ENCODE results near the gene SLC7A10. TPM values are rescaled to one million over a fixed set of nuclear protein-coding genes. Genes with fewer than 3 reads are reported as not detected.

SLC7A10 gene
- total RNA-seq, 2 experiments from 2014 or later, result not detected

DNA sequence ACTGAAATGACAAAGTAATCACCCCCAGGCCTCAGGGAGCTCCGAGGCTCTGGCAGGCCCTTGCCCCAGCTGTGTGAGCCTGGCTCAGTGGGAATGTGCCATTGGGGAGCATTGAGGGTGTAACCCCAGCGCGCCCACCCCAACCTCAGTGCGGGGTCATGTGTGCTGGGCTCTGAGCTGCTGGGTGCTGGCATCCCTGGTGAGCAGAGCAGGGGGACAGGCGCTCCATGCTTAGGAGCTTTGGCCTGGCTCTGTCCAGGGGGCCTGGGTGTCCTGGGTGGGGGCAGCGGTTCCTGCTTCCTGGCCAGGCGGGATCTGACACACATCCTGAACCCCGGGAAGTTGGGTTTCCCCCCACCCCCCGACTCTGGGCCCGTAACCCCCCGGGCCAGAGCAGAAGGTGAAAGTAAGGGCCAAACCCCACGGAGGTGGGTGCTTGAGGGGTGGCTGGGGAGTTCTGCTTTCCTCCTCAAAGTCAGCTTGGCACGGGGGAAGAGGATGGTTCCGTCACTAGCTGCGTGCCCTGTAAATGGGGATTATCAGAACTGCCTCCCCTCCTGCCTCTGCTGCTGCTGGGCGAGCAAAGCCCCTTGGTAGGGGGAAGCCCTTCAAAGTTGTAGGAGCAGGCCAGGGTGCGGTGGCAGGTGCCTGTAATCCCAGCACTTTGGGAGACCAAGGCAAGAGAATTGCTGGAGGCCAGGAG lies 29.9 kb downstream of the SLC7A10 start:
- peaks cover 6% of the 10 kb centered on the region for H3K4me1 Mint-ChIP-seq (ENCODE audit: low read depth)
- H3K9me3 Mint-ChIP-seq, result no peaks in the 10 kb centered on the region
- no peak for DNase-seq
- no peak overlapping the region for H3K27ac Mint-ChIP-seq
- POLR2A ChIA-PET, result no interaction called here
- no peak overlapping the region for H3K4me3 Mint-ChIP-seq
- CTCF ChIA-PET, result interaction anchor here (1.2 kb wide), 1 partner anchor 12 kb away, joined by 6 read pairs; no protein-coding TSS in a partner anchor
- H3K27me3 Mint-ChIP-seq, result peaks cover 24% of the 10 kb centered on the region
- intact Hi-C loops (cut with micrococcal nuclease), result no loop called here
- H3K36me3 Mint-ChIP-seq (ENCODE audit: low read depth), result no peaks in the 10 kb centered on the region
- no peak for ATAC-seq
- TF ChIP-seq, protein P1, sequence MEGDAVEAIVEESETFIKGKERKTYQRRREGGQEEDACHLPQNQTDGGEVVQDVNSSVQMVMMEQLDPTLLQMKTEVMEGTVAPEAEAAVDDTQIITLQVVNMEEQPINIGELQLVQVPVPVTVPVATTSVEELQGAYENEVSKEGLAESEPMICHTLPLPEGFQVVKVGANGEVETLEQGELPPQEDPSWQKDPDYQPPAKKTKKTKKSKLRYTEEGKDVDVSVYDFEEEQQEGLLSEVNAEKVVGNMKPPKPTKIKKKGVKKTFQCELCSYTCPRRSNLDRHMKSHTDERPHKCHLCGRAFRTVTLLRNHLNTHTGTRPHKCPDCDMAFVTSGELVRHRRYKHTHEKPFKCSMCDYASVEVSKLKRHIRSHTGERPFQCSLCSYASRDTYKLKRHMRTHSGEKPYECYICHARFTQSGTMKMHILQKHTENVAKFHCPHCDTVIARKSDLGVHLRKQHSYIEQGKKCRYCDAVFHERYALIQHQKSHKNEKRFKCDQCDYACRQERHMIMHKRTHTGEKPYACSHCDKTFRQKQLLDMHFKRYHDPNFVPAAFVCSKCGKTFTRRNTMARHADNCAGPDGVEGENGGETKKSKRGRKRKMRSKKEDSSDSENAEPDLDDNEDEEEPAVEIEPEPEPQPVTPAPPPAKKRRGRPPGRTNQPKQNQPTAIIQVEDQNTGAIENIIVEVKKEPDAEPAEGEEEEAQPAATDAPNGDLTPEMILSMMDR (IDR thresholded peaks at IDR 0.05), result no peak

GRCh38 chr19:33194886-33195644 lies 30.6 kb downstream of the SLC7A10 start:
- ChIA-PET POLR2A (no interaction called here), CTCF (interaction anchor here (1.2 kb wide), 1 partner anchor 11 kb away, joined by 6 read pairs; no protein-coding TSS in a partner anchor)
- peak overlapping the region; percentile 35 for H3K4me3 Mint-ChIP-seq

GRCh38 chr19:33194532-33194885 lies 31.1 kb downstream of the SLC7A10 start:
- peaks cover 24% of the 10 kb centered on the region for H3K27me3 Mint-ChIP-seq
- TF ChIP-seq, protein P1 (IDR thresholded peaks at IDR 0.05), result no peak
- peaks cover 2% of the 10 kb centered on the region for H3K4me1 Mint-ChIP-seq (ENCODE audit: low read depth)
- DNase-seq (no peak), ATAC-seq (peak; percentile 44)
- no peak overlapping the region for H3K4me3 Mint-ChIP-seq
- H3K27ac Mint-ChIP-seq, result no peak overlapping the region
- H3K36me3 Mint-ChIP-seq (ENCODE audit: low read depth), result no peaks in the 10 kb centered on the region
- H3K9me3 Mint-ChIP-seq, result no peaks in the 10 kb centered on the region
- POLR2A ChIA-PET, result no interaction called here
- intact Hi-C loops (cut with micrococcal nuclease), result no loop called here
- CTCF ChIA-PET, result no interaction called here

More at GRCh38 chr19:33194886-33195644, 30.6 kb downstream of the SLC7A10 start:
- TF ChIP-seq, protein P1 (IDR thresholded peaks at IDR 0.05), result no peak
- no peak for DNase-seq
- ATAC-seq, result no peak
- H3K27ac Mint-ChIP-seq, result no peak overlapping the region
- no peaks in the 10 kb centered on the region for H3K36me3 Mint-ChIP-seq (ENCODE audit: low read depth)
- intact Hi-C loops (cut with micrococcal nuclease), result no loop called here
- no peaks in the 10 kb centered on the region for H3K9me3 Mint-ChIP-seq
- H3K4me1 Mint-ChIP-seq (ENCODE audit: low read depth), result peaks cover 6% of the 10 kb centered on the region
- H3K27me3 Mint-ChIP-seq, result peaks cover 24% of the 10 kb centered on the region

- TF ChIP-seq, protein P1 (IDR thresholded peaks at IDR 0.05), result no peak
- Mint-ChIP-seq H3K4me3 (peak within 1 kb of the TSS; percentile 42), H3K4me1 (ENCODE audit: low read depth) (peaks cover 2% of the 10 kb centered on the region), H3K36me3 (ENCODE audit: low read depth) (no peaks in the 10 kb centered on the region), H3K27ac (no peak within 1 kb of the TSS), H3K27me3 (peaks cover 24% of the 10 kb centered on the region), H3K9me3 (no peaks in the 10 kb centered on the region)
- CTCF ChIA-PET, result no interaction called here
- POLR2A ChIA-PET, result no interaction called here
- no peak for DNase-seq
- no peak for ATAC-seq
- intact Hi-C loops (cut with micrococcal nuclease), result no loop called here
These were observed 31.7 kb downstream of the SLC7A10 start, which contains the start of gene LRP3 for GRCh38 chr19:33193865-33194362. Gene LRP3 (plus strand): TSS chr19:33194330. CDS start chr19:33194786, 456 bp downstream.

All from activated CD8-positive, alpha-beta T cell treated with anti-CD3 and anti-CD28 coated beads for 36 hours (primary cell).